ENCODE measurements around the gene KICS2. TPM values are rescaled to one million over a fixed set of nuclear protein-coding genes. Genes with fewer than 3 reads are reported as not detected.

The KICS2 gene
- 3.0 and 4.4 TPM in 2 replicates for total RNA-seq (ENCODE audit: low replicate concordance)

DNA sequence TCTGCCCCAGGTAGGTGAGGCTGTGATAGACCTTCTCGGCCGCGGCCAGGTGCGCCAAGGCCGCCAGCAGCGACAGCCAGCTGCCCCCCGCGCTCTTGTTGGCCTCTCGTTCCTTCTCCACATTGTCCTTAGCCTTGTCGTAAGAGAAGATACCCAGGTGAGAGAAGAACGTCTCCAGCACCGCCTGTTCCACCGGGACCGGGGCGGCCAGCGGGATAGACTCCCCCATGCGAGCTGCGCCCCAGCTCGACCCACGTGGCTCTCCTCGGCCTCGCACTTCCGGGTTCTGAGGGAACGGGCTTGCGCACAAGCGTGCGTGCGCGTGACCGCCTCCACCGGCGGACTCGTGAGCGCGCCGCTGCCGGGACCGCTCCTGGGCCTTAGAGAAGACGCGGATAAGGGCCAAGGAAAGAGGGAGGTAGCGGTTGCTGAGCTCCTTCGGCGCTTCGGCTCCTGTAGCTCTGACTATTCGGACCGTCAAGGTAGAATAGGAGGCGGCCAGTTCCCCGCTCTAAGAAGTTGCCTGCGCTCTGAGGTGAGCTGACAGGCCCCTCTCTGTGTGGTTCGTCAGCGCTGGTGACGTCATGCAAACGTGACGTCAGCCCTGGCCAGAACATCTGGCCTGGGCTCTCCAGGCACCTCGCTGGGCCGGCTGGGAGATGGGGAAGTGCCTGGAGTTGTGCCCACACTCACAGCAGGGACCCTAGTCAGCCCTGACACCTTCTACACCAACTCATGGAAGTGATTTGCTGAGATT lies at the start of gene KICS2:
TSS of gene KICS2 (minus strand) at position 288 of the 757 bp plus-strand sequence. CDS start at position 229, 59 bp downstream.

Other genes with a start within 250 kb of the KICS2 start
- gene C12orf56, start 168.5 kb upstream of the KICS2 start, total RNA-seq (ENCODE audit: low replicate concordance): 0.23 TPM in 1 of 2 replicates, not detected in the other
- gene XPOT, start 182.1 kb upstream of the KICS2 start, total RNA-seq (ENCODE audit: low replicate concordance): 60.4 and 89.6 TPM in 2 replicates
- 16.3 and 22.9 TPM in 2 replicates for gene TBK1, start 229.8 kb upstream of the KICS2 start, total RNA-seq (ENCODE audit: low replicate concordance)

Data from smooth muscle cell of the coronary artery (primary cell).